ENCODE data around the gene HSPB2.

- no peak for TF ChIP-seq CTCF (conservative IDR thresholded peaks at IDR 0.05 in 1 of 2, IDR thresholded peaks at IDR 0.05 in 1 of 2; ENCODE audit: low read depth in 1 of 2, low read length in 2 of 2)
- TF ChIP-seq EZH2 (IDR thresholded peaks at IDR 0.05; ENCODE audit: low read length, missing control alignments): no peak
Measured at GRCh38 chr11:111882202-111882601, 30.3 kb upstream of the HSPB2 start.

Data from fibroblast of lung (primary cell).